NCI-H524 (cell line): Measurements from ENCODE around the gene SCAMP4.

Source experiments
- DNase-seq, 2 experiments: peaks; one replicate each; lab custom pipeline; 2025; lab: John Stamatoyannopoulos, UW

SCAMP4 gene

GRCh38 chr19:1905110-1905862 is at the start of gene SCAMP4, which contains the start of gene ADAT3:
TSS of gene SCAMP4 (plus strand) at chr19:1905399. CDS start at chr19:1915020, 9,621 bp downstream.
TSS of gene ADAT3 (plus strand) at chr19:1905399. CDS start at chr19:1912048, 6,649 bp downstream.
- peak; percentile 97 to 98 for DNase-seq

GRCh38 chr19:1855828-1856255 is 49.4 kb upstream of the SCAMP4 start:
- peak; percentile 83 to 86 for DNase-seq

GRCh38 chr19:1856345-1856697 is 48.9 kb upstream of the SCAMP4 start:
- DNase-seq = peak; percentile 68 to 87

- peak; percentile 68 to 71 for DNase-seq
These were observed 48.2 kb upstream of the SCAMP4 start for GRCh38 chr19:1856698-1857603.

- peak in 1 of 2 experiments; percentile 52 for DNase-seq
These were observed 47.4 kb upstream of the SCAMP4 start for GRCh38 chr19:1857648-1858326.

- DNase-seq = no peak
These were observed 46.7 kb upstream of the SCAMP4 start for GRCh38 chr19:1858412-1859081.

GRCh38 chr19:1859331-1859781 is 45.8 kb upstream of the SCAMP4 start:
- DNase-seq = peak; percentile 38 to 86

- peak; percentile 67 to 78 for DNase-seq
These were observed 45.0 kb upstream of the SCAMP4 start for GRCh38 chr19:1860042-1860775.

- DNase-seq = peak; percentile 63 to 71
These were observed 44.2 kb upstream of the SCAMP4 start for GRCh38 chr19:1860821-1861598.

GRCh38 chr19:1861599-1862031 is 43.6 kb upstream of the SCAMP4 start:
- DNase-seq = peak in 1 of 2 experiments; percentile 38

GRCh38 chr19:1862068-1862423 is 43.2 kb upstream of the SCAMP4 start:
- DNase-seq = no peak

GRCh38 chr19:1862424-1863327 is 42.5 kb upstream of the SCAMP4 start:
- DNase-seq = peak in 1 of 2 experiments; percentile 68

- no peak for DNase-seq
These were observed 41.9 kb upstream of the SCAMP4 start, which contains the start of gene KLF16 for GRCh38 chr19:1863328-1863637. TSS of gene KLF16 (minus strand) at chr19:1863579. CDS start at chr19:1863497, 82 bp downstream.

- peak; percentile 96 to 98 for DNase-seq
These were observed 41.3 kb upstream of the SCAMP4 start for GRCh38 chr19:1863638-1864479.

GRCh38 chr19:1864480-1865171 is 40.6 kb upstream of the SCAMP4 start:
- peak in 1 of 2 experiments; percentile 58 for DNase-seq

- DNase-seq = no peak
These were observed 39.8 kb upstream of the SCAMP4 start for GRCh38 chr19:1865172-1866010.
